PC-3 (cell line): ENCODE measurements around the gene MED13. TPM values are rescaled to one million over a fixed set of nuclear protein-coding genes. Genes with fewer than 3 reads are reported as not detected.

ENCODE experiments used
- ATAC-seq: fragments of 200-7000 bp; cut with Tn5 transposase; 2 replicates; pipeline ENCODE4 v1.9.1; 2020; ENCODE audit warnings: mild to moderate bottlenecking, moderate library complexity
- BruUV-seq: library from RNA; stranded (reverse); fragments of 400-500 nt; replicated peaks from 2 replicates; lab custom pipeline; 2021; lab: Mats Ljungman, UMichigan
- CTCF ChIA-PET: fragments of 300-600 bp; sonication (Branson Sonifier 250); formaldehyde crosslinking; loops from one replicate; lab custom pipeline; 2022; ENCODE audit warnings: antibody characterized with exemption; lab: Charles Lee
- POLR2A ChIA-PET: fragments of 300-600 bp; sonication (Branson Sonifier 250); formaldehyde crosslinking; loops from one replicate; lab custom pipeline; 2022; ENCODE audit warnings: antibody characterized with exemption; ENCODE audit not compliant: unreplicated experiment; lab: Charles Lee
- DNase-seq: peaks from one replicate; pipeline ENCODE4 v3.0.0-alpha.2; 2015
- H2AFZ ChIP-seq: fragments of 300-600 bp; sonication (generic); 2 replicates; pipeline ENCODE4 v1.6.0; 2016; ENCODE audit warnings: antibody characterized with exemption, low read length
- H3F3A ChIP-seq: fragments of 300-600 bp; sonication (generic); one replicate; pipeline ENCODE4 v1.6.0; 2017; ENCODE audit warnings: antibody characterized with exemption, low read length, control low read depth, mild to moderate bottlenecking; ENCODE audit not compliant: unreplicated experiment
- H3K27ac ChIP-seq: fragments of 300-600 bp; sonication (generic); 2 replicates; pipeline ENCODE4 v1.5.1; 2016; ENCODE audit warnings: mild to moderate bottlenecking, low read length
- H3K27me3 ChIP-seq: fragments of 300-600 bp; sonication (generic); 2 replicates; pipeline ENCODE4 v1.6.1; 2016; ENCODE audit warnings: low read length, mixed read lengths
- H3K36me3 ChIP-seq: fragments of 300-600 bp; sonication (generic); 2 replicates; pipeline ENCODE4 v1.6.1; 2016; ENCODE audit warnings: low read depth, mixed run types, low read length, mixed read lengths
- H3K4me1 ChIP-seq: fragments of 300-600 bp; sonication (generic); 2 replicates; pipeline ENCODE4 v1.5.1; 2016; ENCODE audit warnings: low read length; ENCODE audit not compliant: insufficient read depth
- H3K4me2 ChIP-seq: fragments of 300-600 bp; sonication (generic); 2 replicates; pipeline ENCODE4 v1.6.0; 2016; ENCODE audit warnings: low read length
- H3K4me3 ChIP-seq: fragments of 300-600 bp; sonication (generic); 2 replicates; pipeline ENCODE4 v1.5.1; 2016; ENCODE audit warnings: mild to moderate bottlenecking, low read length, mixed read lengths
- H3K79me2 ChIP-seq: fragments of 300-600 bp; sonication (generic); 2 replicates; pipeline ENCODE4 v1.6.1; 2017; ENCODE audit warnings: low read length, mixed read lengths
- H3K9ac ChIP-seq: fragments of 300-600 bp; sonication (generic); 2 replicates; pipeline ENCODE4 v1.6.0; 2016; ENCODE audit warnings: mild to moderate bottlenecking, low read length
- H3K9me2 ChIP-seq: fragments of 300-600 bp; sonication (generic); replicated peaks from 2 replicates; pipeline ENCODE4 v1.6.1; 2016; ENCODE audit warnings: mixed run types, low read length, mixed read lengths
- H3K9me3 ChIP-seq: fragments of 300-600 bp; sonication (generic); 2 replicates; pipeline ENCODE4 v1.6.1; 2016; ENCODE audit warnings: low read length, mixed read lengths
- H4K20me1 ChIP-seq: fragments of 300-600 bp; sonication (generic); 2 replicates; pipeline ENCODE4 v1.6.1; 2016; ENCODE audit warnings: low read length, mixed read lengths
- EZH2 ChIP-seq: fragments of 300-600 bp; sonication (generic); IDR thresholded peaks from one replicate; pipeline ENCODE4 v1.6.1; 2017; ENCODE audit warnings: antibody characterized with exemption, mild to moderate bottlenecking, low read length; ENCODE audit not compliant: unreplicated experiment
- EZH2phosphoT487 ChIP-seq: fragments of 300-600 bp; sonication (generic); IDR thresholded peaks from 2 replicates; pipeline ENCODE4 v1.6.1; 2018; ENCODE audit warnings: mild to moderate bottlenecking, antibody characterized with exemption, low read length, borderline replicate concordance
- intact Hi-C: fragments of 100-400 bp; cut with micrococcal nuclease; formaldehyde crosslinking; loops from 2 replicates; pipeline ENCODE4 v1.9.0; 2023
- total RNA-seq: library from RNA; depleted of rRNA; stranded (reverse); fragments of >200 nt; gene quantifications from 2 replicates; pipeline ENCODE4 v1.2.3, GENCODE V29; 2014
- TF ChIP-seq, protein P1 (sequence below): fragments of 300-600 bp; sonication (generic); conservative IDR thresholded peaks from 2 replicates; pipeline ENCODE4 v1.5.1; 2017; ENCODE audit warnings: antibody characterized with exemption, low read depth, mild to moderate bottlenecking, low read length

MED13 gene
- total RNA-seq, 1 experiment from 2014 or later: 36.8 TPM

DNA sequence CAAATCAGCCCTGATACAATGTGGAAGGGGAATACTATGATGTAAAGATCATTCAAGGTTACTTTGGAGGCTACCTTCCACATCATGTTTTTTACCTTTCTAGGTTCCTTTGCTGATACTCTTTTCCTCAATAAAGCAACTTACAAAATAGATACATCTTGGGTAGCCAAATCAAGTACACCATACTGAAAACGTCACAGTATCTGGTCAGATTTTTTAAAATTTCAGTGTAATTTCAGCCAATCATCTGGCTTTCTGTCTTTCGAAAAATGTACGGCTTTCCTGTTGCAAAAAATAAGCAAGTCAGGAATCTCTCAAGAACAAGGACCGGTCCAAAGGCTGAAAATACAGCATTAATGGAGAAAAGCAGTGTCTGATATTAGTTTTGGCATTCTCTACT is 15.6 kb upstream of the MED13 start:
- H3K4me1 ChIP-seq: no peaks in the 10 kb centered on the region
- no peaks in the 10 kb centered on the region for H3F3A ChIP-seq
- CTCF ChIA-PET: no interaction called here
- no peaks in the 10 kb centered on the region for H3K79me2 ChIP-seq
- H3K4me2 ChIP-seq: no peak overlapping the region
- intact Hi-C loops: no loop called here
- no peaks in the 10 kb centered on the region for H3K9me2 ChIP-seq
- no peak overlapping the region for H2AFZ ChIP-seq
- POLR2A ChIA-PET: no interaction called here
- H4K20me1 ChIP-seq: no peaks in the 10 kb centered on the region
- no peaks in the 10 kb centered on the region for H3K36me3 ChIP-seq
- DNase-seq: no peak
- H3K4me3 ChIP-seq: no peak overlapping the region
- no peak overlapping the region for H3K9ac ChIP-seq
- no peak for ATAC-seq
- no TSS peak for BruUV-seq
- no peak overlapping the region for H3K27ac ChIP-seq
- no peaks in the 10 kb centered on the region for H3K9me3 ChIP-seq
- TF ChIP-seq EZH2phosphoT487 (no peak), EZH2 (no peak)
- TF ChIP-seq, protein P1, sequence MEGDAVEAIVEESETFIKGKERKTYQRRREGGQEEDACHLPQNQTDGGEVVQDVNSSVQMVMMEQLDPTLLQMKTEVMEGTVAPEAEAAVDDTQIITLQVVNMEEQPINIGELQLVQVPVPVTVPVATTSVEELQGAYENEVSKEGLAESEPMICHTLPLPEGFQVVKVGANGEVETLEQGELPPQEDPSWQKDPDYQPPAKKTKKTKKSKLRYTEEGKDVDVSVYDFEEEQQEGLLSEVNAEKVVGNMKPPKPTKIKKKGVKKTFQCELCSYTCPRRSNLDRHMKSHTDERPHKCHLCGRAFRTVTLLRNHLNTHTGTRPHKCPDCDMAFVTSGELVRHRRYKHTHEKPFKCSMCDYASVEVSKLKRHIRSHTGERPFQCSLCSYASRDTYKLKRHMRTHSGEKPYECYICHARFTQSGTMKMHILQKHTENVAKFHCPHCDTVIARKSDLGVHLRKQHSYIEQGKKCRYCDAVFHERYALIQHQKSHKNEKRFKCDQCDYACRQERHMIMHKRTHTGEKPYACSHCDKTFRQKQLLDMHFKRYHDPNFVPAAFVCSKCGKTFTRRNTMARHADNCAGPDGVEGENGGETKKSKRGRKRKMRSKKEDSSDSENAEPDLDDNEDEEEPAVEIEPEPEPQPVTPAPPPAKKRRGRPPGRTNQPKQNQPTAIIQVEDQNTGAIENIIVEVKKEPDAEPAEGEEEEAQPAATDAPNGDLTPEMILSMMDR: no peak
- H3K27me3 ChIP-seq: peaks cover 9% of the 10 kb centered on the region; the same call in 1 of the 2 replicates

DNA sequence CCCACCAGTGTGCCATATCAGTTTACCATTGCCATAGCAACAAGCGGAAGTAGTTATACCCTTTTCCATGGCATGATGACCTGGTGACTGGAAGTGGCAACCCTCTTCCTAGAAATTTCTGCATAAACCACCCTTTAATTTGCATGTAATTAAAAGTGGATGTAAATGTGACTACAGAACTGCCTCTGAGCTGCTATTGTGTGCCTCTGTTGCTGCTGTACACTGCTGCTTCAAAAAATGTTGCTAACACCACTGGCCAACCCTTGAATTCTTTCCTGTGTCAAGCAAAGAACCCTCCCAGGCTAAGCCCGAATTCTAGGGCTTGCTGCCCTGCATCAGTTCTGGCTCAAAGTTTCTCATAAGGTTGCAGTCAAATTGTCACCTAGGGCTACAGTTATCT is 12.9 kb upstream of the MED13 start:
- Histone ChIP-seq H3K4me3 (no peak overlapping the region), H4K20me1 (no peaks in the 10 kb centered on the region), H3K27me3 (peaks cover 9% of the 10 kb centered on the region; the same call in 1 of the 2 replicates), H3K79me2 (no peaks in the 10 kb centered on the region), H3K9ac (no peak overlapping the region), H3K36me3 (no peaks in the 10 kb centered on the region), H3F3A (no peaks in the 10 kb centered on the region), H3K4me1 (no peaks in the 10 kb centered on the region), H3K9me3 (no peaks in the 10 kb centered on the region), H2AFZ (no peak overlapping the region), H3K4me2 (no peak overlapping the region), H3K27ac (no peak overlapping the region), H3K9me2 (no peaks in the 10 kb centered on the region)
- intact Hi-C loops: no loop called here
- no peak for ATAC-seq
- POLR2A ChIA-PET: no interaction called here
- no peak for TF ChIP-seq EZH2phosphoT487
- TF ChIP-seq, protein P1: no peak
- no peak for TF ChIP-seq EZH2
- no TSS peak for BruUV-seq
- CTCF ChIA-PET: no interaction called here
- DNase-seq: no peak

DNA sequence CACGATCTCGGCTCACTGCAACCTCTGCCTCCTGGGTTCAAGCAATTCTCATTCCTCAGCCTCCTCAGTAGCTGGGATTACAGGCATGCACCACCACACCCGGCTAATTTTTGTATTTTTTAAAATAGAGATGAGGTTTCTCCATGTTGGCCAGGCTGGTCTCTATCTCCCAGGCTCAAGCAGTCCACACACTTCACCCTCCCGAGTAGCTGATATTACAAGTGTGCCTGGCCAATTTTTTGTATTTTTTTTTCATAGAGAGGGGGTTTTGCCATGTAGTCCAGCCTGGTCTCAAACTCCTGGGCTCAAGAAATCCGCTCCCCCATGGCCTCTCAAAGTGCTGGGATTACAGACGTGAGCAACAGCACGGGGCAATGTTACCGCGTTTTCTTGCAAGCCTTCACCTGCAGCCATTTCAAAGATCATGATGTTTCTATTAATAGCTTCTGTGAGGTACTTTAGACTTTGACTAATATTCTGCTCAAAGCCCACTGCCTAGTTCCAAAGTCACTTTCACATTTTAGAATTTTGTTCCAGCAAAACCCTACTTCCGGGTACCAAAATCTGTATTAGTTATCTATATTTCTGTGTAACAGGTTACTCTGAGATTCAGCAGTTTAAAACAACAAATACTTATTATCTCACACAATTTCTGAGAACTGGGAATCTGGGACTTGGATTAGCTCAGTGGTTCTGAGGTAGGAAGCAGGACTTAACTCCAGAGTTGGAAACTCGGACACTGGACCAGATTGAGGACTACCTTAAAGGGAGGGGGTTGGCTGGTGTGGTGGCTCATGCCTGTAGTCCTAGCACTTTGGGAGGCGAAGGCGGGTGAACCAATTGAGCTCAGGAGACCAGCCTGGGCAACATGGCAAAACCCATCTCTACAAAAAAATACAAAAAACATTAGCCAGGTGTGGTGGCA is 12.0 kb upstream of the MED13 start:
- Histone ChIP-seq H3K4me2 (no peak overlapping the region), H3K36me3 (no peaks in the 10 kb centered on the region), H3K27me3 (peaks cover 9% of the 10 kb centered on the region; the same call in 1 of the 2 replicates), H3F3A (no peaks in the 10 kb centered on the region), H3K9me2 (no peaks in the 10 kb centered on the region), H2AFZ (no peak overlapping the region), H3K79me2 (no peaks in the 10 kb centered on the region), H3K9me3 (no peaks in the 10 kb centered on the region), H3K4me3 (no peak overlapping the region), H3K4me1 (no peaks in the 10 kb centered on the region), H4K20me1 (no peaks in the 10 kb centered on the region), H3K27ac (no peak overlapping the region), H3K9ac (no peak overlapping the region)
- TF ChIP-seq EZH2: no peak
- TF ChIP-seq, protein P1: no peak
- no peak for TF ChIP-seq EZH2phosphoT487
- intact Hi-C loops: no loop called here
- DNase-seq: no peak
- CTCF ChIA-PET: no interaction called here
- BruUV-seq: no TSS peak
- POLR2A ChIA-PET: no interaction called here
- ATAC-seq: no peak
